HEK293 (cell line): ENCODE measurements around the gene ADAT2.

ENCODE experiments used
- CTCF ChIA-PET: fragments of 350-600 bp; formaldehyde crosslinking; extraction: SDS; loops from one replicate; lab custom pipeline; 2021; ENCODE audit warnings: antibody characterized with exemption; lab: Yijun Ruan, JAX
- POLR2A ChIA-PET: fragments of 300-600 bp; formaldehyde crosslinking; extraction: SDS; loops from one replicate; lab custom pipeline; 2020; ENCODE audit warnings: antibody characterized with exemption, inconsistent platforms; lab: Yijun Ruan, JAX
- H3K27ac ChIP-seq: fragments of 200-500 bp; sonication (Bioruptor generic); 2 replicates; pipeline ENCODE4 v1.5.1; 2014; ENCODE audit warnings: low read depth, low read length, control low read depth, inconsistent platforms; ENCODE audit errors: extremely low read depth
- H3K36me3 ChIP-seq, 2 experiments: fragments of 200-500 bp in 1 of 2; sonication (Bioruptor generic) in 1 of 2; 1 replicate in 1 of 2; 2 replicates in 1 of 2; pipeline ENCODE4 v1.5.1; 2014 to 2017; ENCODE audit warnings: inconsistent platforms in 2 of 2, low read length in 2 of 2; ENCODE audit not compliant: control insufficient read depth in 2 of 2, insufficient read depth in 1 of 2
- H3K4me1 ChIP-seq: fragments of 200-500 bp; sonication (Bioruptor generic); 2 replicates; pipeline ENCODE4 v1.5.1; 2014; ENCODE audit warnings: mild to moderate bottlenecking, low read length, inconsistent platforms; ENCODE audit not compliant: control insufficient read depth, insufficient read depth
- H3K4me3 ChIP-seq: 2 replicates; pipeline ENCODE4 v1.5.1; 2011; ENCODE audit warnings: low read depth, mild to moderate bottlenecking, control low read depth, low read length, moderate library complexity
- H3K9me3 ChIP-seq: fragments of 200-500 bp; sonication (Bioruptor generic); 2 replicates; pipeline ENCODE4 v1.5.1; 2014; ENCODE audit warnings: low read depth, low read length, inconsistent platforms; ENCODE audit not compliant: control insufficient read depth, insufficient read depth
- BCL11A ChIP-seq: fragments of 450-650 bp; formaldehyde crosslinking; IDR thresholded peaks from 2 replicates; pipeline ENCODE4 v1.5.1; 2016; ENCODE audit warnings: low read depth, missing biosample characterization, missing genetic modification characterization
- GLIS2 ChIP-seq: fragments of 450-650 bp; formaldehyde crosslinking; IDR thresholded peaks from 2 replicates; pipeline ENCODE4 v1.5.1; 2016; ENCODE audit warnings: missing biosample characterization, missing genetic modification characterization
- IKZF3 ChIP-seq: fragments of 450-650 bp; IDR thresholded peaks from 2 replicates; pipeline ENCODE4 v1.5.0; 2018; ENCODE audit warnings: missing biosample characterization, mild to moderate bottlenecking, missing genetic modification characterization, moderate library complexity
- KLF8 ChIP-seq: fragments of 450-650 bp; formaldehyde crosslinking; IDR thresholded peaks from 2 replicates; pipeline ENCODE4 v1.5.1; 2016; ENCODE audit warnings: missing biosample characterization, missing genetic modification characterization
- MYNN ChIP-seq: fragments of 450-650 bp; formaldehyde crosslinking; IDR thresholded peaks from 2 replicates; pipeline ENCODE4 v1.5.1; 2016; ENCODE audit warnings: missing biosample characterization, missing genetic modification characterization, borderline replicate concordance
- YY1 ChIP-seq: fragments of 450-650 bp; formaldehyde crosslinking; IDR thresholded peaks from 2 replicates; pipeline ENCODE4 v1.5.1; 2018; ENCODE audit warnings: missing biosample characterization, missing genetic modification characterization
- ZBTB26 ChIP-seq: fragments of 450-650 bp; formaldehyde crosslinking; optimal IDR thresholded peaks from 2 replicates; pipeline ENCODE3; 2016; ENCODE audit warnings: missing biosample characterization, mild to moderate bottlenecking, missing genetic modification characterization
- ZBTB49 ChIP-seq: fragments of 450-650 bp; formaldehyde crosslinking; IDR thresholded peaks from 2 replicates; pipeline ENCODE4 v1.5.1; 2016; ENCODE audit warnings: missing biosample characterization, missing genetic modification characterization, low read depth
- ZFP69B ChIP-seq: fragments of 450-650 bp; formaldehyde crosslinking; IDR thresholded peaks from 2 replicates; pipeline ENCODE4 v1.5.1; 2016; ENCODE audit warnings: missing biosample characterization, missing genetic modification characterization
- ZNF114 ChIP-seq: fragments of 450-650 bp; formaldehyde crosslinking; IDR thresholded peaks from 2 replicates; pipeline ENCODE4 v1.5.0; 2017; ENCODE audit warnings: missing biosample characterization, missing genetic modification characterization
- ZNF132 ChIP-seq: fragments of 450-650 bp; formaldehyde crosslinking; IDR thresholded peaks from 2 replicates; pipeline ENCODE4 v1.5.1; 2017; ENCODE audit warnings: missing biosample characterization, missing genetic modification characterization, borderline replicate concordance
- ZNF133 ChIP-seq: fragments of 450-650 bp; formaldehyde crosslinking; IDR thresholded peaks from 2 replicates; pipeline ENCODE4 v1.5.1; 2016; ENCODE audit warnings: missing biosample characterization, missing genetic modification characterization
- ZNF146 ChIP-seq: fragments of 450-650 bp; formaldehyde crosslinking; IDR thresholded peaks from 2 replicates; pipeline ENCODE4 v1.5.1; 2016; ENCODE audit warnings: missing biosample characterization, missing genetic modification characterization
- ZNF155 ChIP-seq: fragments of 450-650 bp; formaldehyde crosslinking; IDR thresholded peaks from 2 replicates; pipeline ENCODE4 v1.5.1; 2016; ENCODE audit warnings: missing biosample characterization, missing genetic modification characterization
- ZNF23 ChIP-seq: fragments of 450-650 bp; formaldehyde crosslinking; IDR thresholded peaks from 2 replicates; pipeline ENCODE4 v1.5.1; 2016; ENCODE audit warnings: missing biosample characterization, missing genetic modification characterization, borderline replicate concordance
- ZNF362 ChIP-seq: fragments of 450-650 bp; formaldehyde crosslinking; IDR thresholded peaks from 2 replicates; pipeline ENCODE4 v1.5.1; 2016; ENCODE audit warnings: missing biosample characterization, missing genetic modification characterization
- ZNF449 ChIP-seq: fragments of 450-650 bp; formaldehyde crosslinking; IDR thresholded peaks from 2 replicates; pipeline ENCODE4 v1.5.1; 2017; ENCODE audit warnings: missing biosample characterization, mild to moderate bottlenecking, missing genetic modification characterization, moderate library complexity
- ZNF48 ChIP-seq: fragments of 450-650 bp; formaldehyde crosslinking; IDR thresholded peaks from 2 replicates; pipeline ENCODE4 v1.5.1; 2016; ENCODE audit warnings: missing biosample characterization, missing genetic modification characterization
- ZNF596 ChIP-seq: fragments of 450-650 bp; IDR thresholded peaks from 2 replicates; pipeline ENCODE4 v1.5.0; 2018; ENCODE audit warnings: missing biosample characterization, mild to moderate bottlenecking, missing genetic modification characterization, moderate library complexity
- ZNF626 ChIP-seq: fragments of 450-650 bp; sonication (Bioruptor Pico); formaldehyde crosslinking; IDR thresholded peaks from 2 replicates; pipeline ENCODE4 v1.5.1; 2018; ENCODE audit warnings: missing biosample characterization, missing genetic modification characterization, inconsistent platforms
- ZNF664 ChIP-seq: fragments of 450-650 bp; formaldehyde crosslinking; IDR thresholded peaks from 2 replicates; pipeline ENCODE4 v1.5.1; 2016; ENCODE audit warnings: missing biosample characterization, missing genetic modification characterization
- ZNF707 ChIP-seq: fragments of 450-650 bp; formaldehyde crosslinking; IDR thresholded peaks from 2 replicates; pipeline ENCODE4 v1.5.1; 2016; ENCODE audit warnings: missing biosample characterization, missing genetic modification characterization
- ZNF837 ChIP-seq: fragments of 450-650 bp; formaldehyde crosslinking; IDR thresholded peaks from 2 replicates; pipeline ENCODE4 v1.5.1; 2016; ENCODE audit warnings: missing biosample characterization, missing genetic modification characterization
- ZNF843 ChIP-seq: fragments of 450-650 bp; formaldehyde crosslinking; IDR thresholded peaks from 2 replicates; pipeline ENCODE4 v1.5.1; 2016; ENCODE audit warnings: missing biosample characterization, missing genetic modification characterization
- ZSCAN18 ChIP-seq: fragments of 450-650 bp; formaldehyde crosslinking; IDR thresholded peaks from 2 replicates; pipeline ENCODE4 v1.5.1; 2016; ENCODE audit warnings: missing biosample characterization, missing genetic modification characterization

ADAT2 gene

GRCh38 chr6:143490244-143490643 is 39.7 kb upstream of the ADAT2 start:
- TF ChIP-seq ZSCAN18 (tag by site-specific recombination) = no peak
- no peak for TF ChIP-seq GLIS2 (tag by site-specific recombination)
- TF ChIP-seq ZNF664 = no peak
- TF ChIP-seq ZNF146 (tag by site-specific recombination) = no peak
- no peak for TF ChIP-seq ZFP69B
- TF ChIP-seq YY1 (tag by site-specific recombination) = no peak
- no peak for TF ChIP-seq ZNF707 (tag by site-specific recombination)
- no peak for TF ChIP-seq ZBTB26 (tag by site-specific recombination)
- TF ChIP-seq KLF8 (tag by site-specific recombination) = no peak
- TF ChIP-seq ZNF596 (tag by site-specific recombination) = no peak
- no peak for TF ChIP-seq ZNF843
- no peak for TF ChIP-seq IKZF3 (tag by site-specific recombination)
- no peak for TF ChIP-seq ZNF626
- no peak for TF ChIP-seq ZNF133
- no peak for TF ChIP-seq ZNF155
- no peak for TF ChIP-seq MYNN (tag by site-specific recombination)
- TF ChIP-seq ZNF362 (tag by site-specific recombination) = no peak
- H3K9me3 ChIP-seq = no peaks in the 10 kb centered on the region
- H3K4me3 ChIP-seq = no peak overlapping the region
- H3K27ac ChIP-seq = no peak overlapping the region
- ChIA-PET POLR2A (no interaction called here), CTCF (interaction anchor here (0.6 to 1.1 kb wide), 2 partner anchors 68 to 451 kb away, joined by 3 read pairs; no protein-coding TSS in a partner anchor)
- peaks cover 5 to 27% of the 10 kb centered on the region in 2 experiments for H3K36me3 ChIP-seq
- H3K4me1 ChIP-seq = no peaks in the 10 kb centered on the region

GRCh38 chr6:143486752-143487151 is 36.3 kb upstream of the ADAT2 start:
- POLR2A ChIA-PET = no interaction called here
- H3K36me3 ChIP-seq = peaks cover 0 to 11% of the 10 kb centered on the region in 2 experiments; a peak in 1 of 3 replicates
- TF ChIP-seq ZBTB49 (tag by site-specific recombination) = no peak
- no peak for TF ChIP-seq ZNF449 (tag by site-specific recombination)
- TF ChIP-seq BCL11A (tag by site-specific recombination) = no peak
- no peak for TF ChIP-seq ZNF132 (tag by site-specific recombination)
- no peak for TF ChIP-seq ZNF114 (tag by site-specific recombination)
- TF ChIP-seq ZNF837 (tag by site-specific recombination) = no peak
- no peak for TF ChIP-seq ZNF48 (tag by site-specific recombination)
- no peak for TF ChIP-seq ZNF23 (tag by site-specific recombination)
- H3K4me3 ChIP-seq = no peak overlapping the region
- CTCF ChIA-PET = interaction anchor here (0.6 kb wide), 1 partner anchor 26 kb away, joined by 3 read pairs; no protein-coding TSS in a partner anchor
- no peak overlapping the region for H3K27ac ChIP-seq
- no peaks in the 10 kb centered on the region for H3K4me1 ChIP-seq
- no peaks in the 10 kb centered on the region for H3K9me3 ChIP-seq
